Ovary (tissue), 9 donors: ENCODE data around the gene KPNA6. TPM values are rescaled to one million over a fixed set of nuclear protein-coding genes. Genes with fewer than 3 reads are reported as not detected.
"Not testable (repeated sequence)": the region's sequence is repeated elsewhere in the genome, so short reads cannot be mapped to it uniquely, and the experiment has no call there.

Source experiments
- DNase-seq, 5 donors: peaks; one replicate each; pipeline ENCODE4 v3.0.0-alpha.2; 2019 to 2020
- H3K27ac ChIP-seq, 2 donors: fragments of 200-600 bp; one replicate each; pipeline versions ENCODE4 v1.5.1 to v1.8.0; 2019 to 2022
- H3K27me3 ChIP-seq: fragments of 200-600 bp; one replicate; pipeline ENCODE4 v1.8.0; 2022
- H3K36me3 ChIP-seq: fragments of 200-600 bp; sonication (generic); one replicate; pipeline ENCODE4 v1.5.1; 2019
- H3K4me1 ChIP-seq: one replicate; pipeline ENCODE4 v1.8.1; 2013; ENCODE audit warnings: mild to moderate bottlenecking, moderate library complexity; ENCODE audit not compliant: insufficient read depth
- H3K4me3 ChIP-seq: fragments of 200-600 bp; sonication (generic); one replicate; pipeline ENCODE4 v1.5.1; 2017
- H3K9me3 ChIP-seq, 2 donors: fragments of 200-600 bp in 1 of 2; sonication (generic) in 1 of 2; one replicate each; pipeline versions ENCODE4 v1.5.1 to v1.8.1; 2013 to 2019; ENCODE audit warnings: mild to moderate bottlenecking in 1 of 2, moderate library complexity in 1 of 2
- CTCF ChIP-seq, 3 donors: fragments of 450-650 bp in 2 of 3; fragments of 200-600 bp in 1 of 3; IDR thresholded peaks; one replicate each; pipeline versions ENCODE4 v1.5.1 to v1.8.0; 2016 to 2022; ENCODE audit warnings: antibody characterized with exemption in 3 of 3, mild to moderate bottlenecking in 1 of 3
- EP300 ChIP-seq: sonication (generic); formaldehyde crosslinking; IDR thresholded peaks from one replicate; pipeline ENCODE4 v1.6.1; 2017; ENCODE audit warnings: antibody characterized with exemption
- POLR2A ChIP-seq: fragments of 450-650 bp; IDR thresholded peaks from one replicate; pipeline ENCODE4 v1.6.1; 2017; ENCODE audit warnings: antibody characterized with exemption, mild to moderate bottlenecking, moderate library complexity
- WGBS, 3 donors: extraction: QIAGEN DNeasy Blood & Tissue Kit in 1 of 3; methylation state at CpG; one replicate each; pipeline versions ENCODE4 v1.1.5 to v1.1.7; 2013 to 2017; 5-methylcytosine and 5-hydroxymethylcytosine counted together
- intact Hi-C, 4 donors: fragments of 100-400 bp; cut with DNase I; formaldehyde crosslinking; loops; one replicate each; pipeline versions ENCODE4 v1.11.0 to v1.15.1; 2022 to 2023
- polyA plus RNA-seq, 2 donors: library from polyadenylated mRNA; stranded (reverse); fragments of 200-250 nt in 1 of 2; fragments of 350-450 nt in 1 of 2; fragmentation: Illumina TruSeq in 1 of 2; extraction: RNeasy Lipid Tissue Mini Kit (QIAGEN cat#74804) in 1 of 2; gene quantifications; one replicate each; pipeline ENCODE4 v1.2.3, GENCODE V29; 2013 to 2014
- total RNA-seq, 7 donors: library from RNA; depleted of rRNA in 2 of 7; stranded (reverse); fragments of >200 nt in 2 of 7; fragmentation: NEBNext Ultra II Directional in 3 of 7; extraction: Animal tissue kit (Norgen Biotek cat#: 25700) in 3 of 7; gene quantifications; one replicate each; pipeline versions ENCODE4 v1.1.0 to v1.2.4, GENCODE V29; 2016 to 2023
- donor health status: DM: no; HTN: no; CAD: no; lungs with moderate emphysema.
- donor health status: DM: no; HTN: no; CAD: no.
- donor health status: Bipolar disorder and iron deficiency.
- donor health status: DM: yes; HTN: yes; CAD: no.
- donor health status: DM: no; HTN: no; CAD: no.
- donor health status: DM: yes; HTN: yes; CAD: no.

Gene KPNA6
- total and polyA plus RNA-seq, 9 donors, result 9.3 to 57.7 (median 45.7) TPM

DNA sequence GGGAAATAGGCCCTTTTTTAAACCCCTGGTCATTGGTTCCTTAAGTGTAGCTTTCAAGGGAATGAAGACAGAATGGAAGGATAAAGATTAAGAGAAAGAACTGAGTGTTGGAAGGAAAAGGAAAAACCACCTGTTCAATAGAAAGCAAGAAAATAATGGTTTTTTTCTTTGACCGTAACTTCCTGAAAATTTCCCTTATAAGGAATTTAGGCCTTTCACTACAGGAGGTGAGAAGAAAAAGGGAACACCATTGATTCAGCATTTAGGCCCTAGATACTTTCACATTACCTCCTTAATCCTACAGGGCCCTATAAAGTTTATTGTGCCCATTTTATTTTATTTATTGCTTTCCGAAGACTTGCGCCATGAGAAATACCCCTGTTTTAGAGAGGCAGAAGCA, 18.9 kb downstream of the KPNA6 start:
- Histone ChIP-seq H3K27ac (no peak overlapping the region), H3K4me1 (peaks cover 5% of the 10 kb centered on the region), H3K36me3 (no peaks in the 10 kb centered on the region), H3K4me3 (no peak overlapping the region), H3K9me3 (no peaks in the 10 kb centered on the region), H3K27me3 (no peaks in the 10 kb centered on the region)
- TF ChIP-seq CTCF (IDR thresholded peaks at IDR 0.05), result no peak
- no peak for TF ChIP-seq POLR2A
- no peak for TF ChIP-seq EP300
- DNase-seq, result no peak
- 98 to 99% (median 99%) methylated on average over 3 of the region's 3 CpGs for WGBS, 3 donors
- intact Hi-C loops, result no loop called here

DNA sequence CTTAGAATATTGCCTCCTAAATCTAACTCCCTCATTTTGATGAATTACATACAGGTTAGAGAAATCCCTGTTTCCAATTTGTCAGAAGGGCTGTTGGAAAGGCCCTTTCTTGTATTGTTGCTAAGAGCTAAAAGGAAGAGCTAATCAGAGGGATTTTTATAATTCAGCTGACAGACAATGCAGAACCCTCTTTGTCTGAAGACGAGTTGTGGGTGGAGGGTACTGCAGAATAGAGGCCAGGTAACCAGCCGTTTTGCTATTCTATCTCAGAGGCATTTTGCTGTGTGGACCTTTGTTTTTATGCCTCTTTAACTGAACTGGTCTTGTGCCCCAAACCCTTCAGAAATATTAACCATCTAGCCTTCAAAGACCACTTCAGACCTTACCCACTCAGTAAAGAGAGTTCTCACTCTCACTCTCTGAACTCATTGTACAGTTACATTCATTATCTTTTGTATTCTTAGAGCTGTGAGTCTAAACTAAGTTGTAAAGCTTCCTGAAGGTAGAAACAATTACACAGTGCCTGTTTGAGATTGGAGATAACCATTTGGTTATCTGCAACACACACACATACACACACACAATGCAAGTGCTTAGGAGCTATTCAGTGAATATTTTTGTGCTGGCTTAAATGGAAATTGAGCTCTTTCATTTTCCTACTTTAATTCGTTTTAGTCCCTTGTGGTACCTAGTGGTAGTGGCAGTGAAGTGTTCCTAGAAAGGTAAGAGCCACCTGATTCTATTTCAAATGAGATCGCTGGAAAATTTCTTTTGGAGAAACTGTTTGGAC, 19.7 kb downstream of the KPNA6 start:
- Histone ChIP-seq H3K4me1 (peaks cover 4% of the 10 kb centered on the region), H3K4me3 (no peak overlapping the region), H3K36me3 (no peaks in the 10 kb centered on the region), H3K9me3 (no peaks in the 10 kb centered on the region), H3K27me3 (no peaks in the 10 kb centered on the region), H3K27ac (no peak overlapping the region)
- WGBS, 3 donors, result 78 to 80% (median 78%) methylated on average over 4 of the region's 4 CpGs
- TF ChIP-seq POLR2A (no peak), CTCF (IDR thresholded peaks at IDR 0.05) (no peak), EP300 (no peak)
- intact Hi-C loops, result no loop called here
- DNase-seq, result no peak

DNA sequence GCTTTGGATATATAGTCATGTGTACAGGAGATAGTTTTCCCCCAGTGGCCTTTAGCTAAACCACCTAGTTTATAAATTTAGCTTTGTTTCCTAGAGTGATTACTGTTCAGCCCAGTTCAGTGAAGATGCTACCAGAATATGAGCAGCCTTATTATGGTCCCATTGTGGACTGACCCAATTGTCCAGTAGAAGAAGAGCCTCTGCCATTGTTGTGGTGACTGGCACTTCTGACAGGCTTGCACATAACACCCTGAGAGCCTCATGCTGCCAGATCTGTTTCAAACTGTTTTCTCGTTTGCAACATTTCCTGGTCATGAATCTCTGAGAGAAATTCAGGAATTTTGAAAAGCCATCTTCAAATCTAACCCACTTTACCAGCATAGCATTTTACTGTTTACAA, 20.6 kb downstream of the KPNA6 start:
- intact Hi-C loops, result no loop called here
- WGBS, 3 donors, result 60 to 64% (median 64%) methylated on average over 1 of the region's 1 CpG
- Histone ChIP-seq H3K4me3 (no peak overlapping the region), H3K9me3 (no peaks in the 10 kb centered on the region), H3K36me3 (no peaks in the 10 kb centered on the region), H3K4me1 (peaks cover 7% of the 10 kb centered on the region), H3K27ac (no peak overlapping the region), H3K27me3 (no peaks in the 10 kb centered on the region)
- TF ChIP-seq POLR2A (no peak), CTCF (IDR thresholded peaks at IDR 0.05) (no peak)
- no peak for DNase-seq

DNA sequence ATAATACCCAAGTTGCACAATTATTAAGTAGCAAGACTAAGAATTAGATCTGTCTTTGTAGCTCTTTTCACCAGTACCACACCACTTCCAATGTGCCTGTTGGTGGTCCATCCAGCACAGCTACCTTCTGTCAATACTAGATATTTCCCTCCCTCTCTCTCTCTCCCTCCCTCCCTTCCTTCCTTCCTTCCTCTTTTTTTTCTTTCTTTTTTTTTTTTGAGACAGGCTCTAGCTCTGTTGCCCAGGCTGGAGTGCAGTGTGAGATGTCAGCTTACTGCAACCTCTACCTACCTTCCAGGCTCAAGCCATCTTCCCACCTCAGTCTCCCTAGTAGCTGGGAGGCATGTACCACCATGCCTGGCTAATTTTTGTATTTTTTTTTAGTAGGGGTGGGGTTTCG, 21.1 kb downstream of the KPNA6 start:
- DNase-seq, result no peak
- Histone ChIP-seq H3K4me3 (no peak overlapping the region), H3K36me3 (no peaks in the 10 kb centered on the region), H3K27ac (no peak overlapping the region), H3K27me3 (no peaks in the 10 kb centered on the region), H3K4me1 (peaks cover 10% of the 10 kb centered on the region), H3K9me3 (no peaks in the 10 kb centered on the region)
- intact Hi-C loops, result no loop called here
- TF ChIP-seq POLR2A (no peak), CTCF (IDR thresholded peaks at IDR 0.05) (no peak), EP300 (no peak)
- 96 to 100% (median 100%) methylated on average over 1 of the region's 1 CpG for WGBS, 3 donors

DNA sequence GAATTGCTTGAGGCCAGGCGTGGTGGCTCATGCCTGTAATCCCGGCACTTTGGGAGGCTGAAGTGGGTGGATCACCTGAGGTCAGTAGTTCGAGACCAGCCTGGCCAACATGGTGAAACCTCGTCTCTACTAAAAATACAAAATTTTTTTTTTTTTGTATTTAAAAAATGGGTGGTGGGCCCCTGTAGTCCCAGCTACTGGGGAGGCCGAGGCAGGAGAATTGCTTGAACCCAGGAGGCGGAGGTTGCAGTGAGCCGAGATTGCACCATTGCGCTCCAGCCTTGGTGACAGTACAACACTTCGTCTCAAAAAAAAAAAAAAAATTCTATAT, 26.1 kb downstream of the KPNA6 start:
- H3K27ac ChIP-seq, H3K4me1 ChIP-seq, H3K27me3 ChIP-seq, H3K9me3 ChIP-seq, H3K36me3 ChIP-seq, H3K4me3 ChIP-seq, intact Hi-C loops, DNase-seq: not testable (repeated sequence)
- 84 to 91% (median 85%) methylated on average over 9 of the region's 9 CpGs for WGBS, 3 donors
